ENCODE measurements around the gene NEK11.
"Not testable (repeated sequence)": the region's sequence is repeated elsewhere in the genome, so short reads cannot be mapped to it uniquely, and the experiment has no call there.

The NEK11 gene

DNA sequence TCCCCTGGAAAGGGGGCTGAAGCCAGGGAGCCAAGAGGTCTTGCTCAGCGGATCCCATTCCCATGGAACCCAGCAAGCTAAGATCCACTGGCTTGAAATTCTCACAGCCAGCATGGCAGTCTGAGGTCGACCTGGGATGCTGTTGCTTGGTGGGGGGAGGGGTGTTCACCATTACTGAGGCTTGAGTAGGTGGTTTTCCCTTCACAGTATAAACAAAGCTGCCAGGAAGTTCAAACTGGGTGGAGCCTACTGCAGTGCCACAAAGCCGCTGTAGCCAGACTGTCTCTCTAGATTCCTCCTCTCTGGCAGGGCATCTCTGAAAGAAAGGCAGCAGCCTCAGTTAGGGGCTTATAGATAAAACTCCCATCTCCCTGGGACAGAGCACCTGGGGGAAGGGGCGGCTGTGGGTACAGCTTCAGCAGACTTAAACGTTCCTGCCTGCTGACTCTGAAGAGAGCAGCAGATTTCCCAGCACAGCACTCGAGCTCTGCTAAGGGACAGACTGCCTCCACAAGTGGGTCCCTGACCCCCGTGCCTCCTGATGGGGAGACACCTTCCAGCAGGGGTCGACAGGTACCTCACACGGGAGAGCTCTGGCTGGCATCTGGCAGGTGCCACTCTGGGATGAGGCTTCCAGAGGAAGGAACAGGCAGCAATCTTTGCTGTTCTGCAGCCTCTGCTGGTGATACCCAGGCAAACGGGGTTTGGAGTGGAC is 15.8 kb downstream of the NEK11 start:
- not testable (repeated sequence) for DNase-seq (ENCODE audit: low read depth in 2 of 2, low spot score in 1 of 2)

DNA sequence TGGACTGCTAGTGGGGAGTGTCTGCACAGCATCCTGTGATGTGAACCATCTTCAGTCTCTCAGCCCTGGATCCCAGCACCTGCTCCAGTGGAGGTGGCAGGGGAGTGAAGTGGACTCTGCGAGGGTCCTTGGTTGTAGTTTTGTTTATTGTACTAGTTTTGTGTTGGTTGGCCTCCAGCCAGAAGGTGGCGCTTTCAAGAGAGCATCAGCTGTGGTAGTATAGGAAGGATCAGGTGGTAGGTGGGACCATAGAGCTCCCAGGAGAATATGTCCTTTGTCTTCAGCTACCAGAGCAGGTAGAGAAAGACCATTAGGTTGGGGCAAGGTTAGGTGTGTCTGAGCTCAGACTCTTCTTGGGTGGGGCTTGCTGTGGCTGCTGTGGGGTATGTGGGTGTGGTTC is 20.9 kb downstream of the NEK11 start:
- DNase-seq (ENCODE audit: low read depth in 2 of 2, low spot score in 1 of 2): no peak

- no peak for DNase-seq (ENCODE audit: low read depth in 2 of 2, low spot score in 1 of 2)
Measured at GRCh38 chr3:131048030-131048429, 21.4 kb downstream of the NEK11 start.

- no peak for DNase-seq (ENCODE audit: low read depth in 2 of 2, low spot score in 1 of 2)
Measured at GRCh38 chr3:131050001-131050400, 23.3 kb downstream of the NEK11 start.

DNA sequence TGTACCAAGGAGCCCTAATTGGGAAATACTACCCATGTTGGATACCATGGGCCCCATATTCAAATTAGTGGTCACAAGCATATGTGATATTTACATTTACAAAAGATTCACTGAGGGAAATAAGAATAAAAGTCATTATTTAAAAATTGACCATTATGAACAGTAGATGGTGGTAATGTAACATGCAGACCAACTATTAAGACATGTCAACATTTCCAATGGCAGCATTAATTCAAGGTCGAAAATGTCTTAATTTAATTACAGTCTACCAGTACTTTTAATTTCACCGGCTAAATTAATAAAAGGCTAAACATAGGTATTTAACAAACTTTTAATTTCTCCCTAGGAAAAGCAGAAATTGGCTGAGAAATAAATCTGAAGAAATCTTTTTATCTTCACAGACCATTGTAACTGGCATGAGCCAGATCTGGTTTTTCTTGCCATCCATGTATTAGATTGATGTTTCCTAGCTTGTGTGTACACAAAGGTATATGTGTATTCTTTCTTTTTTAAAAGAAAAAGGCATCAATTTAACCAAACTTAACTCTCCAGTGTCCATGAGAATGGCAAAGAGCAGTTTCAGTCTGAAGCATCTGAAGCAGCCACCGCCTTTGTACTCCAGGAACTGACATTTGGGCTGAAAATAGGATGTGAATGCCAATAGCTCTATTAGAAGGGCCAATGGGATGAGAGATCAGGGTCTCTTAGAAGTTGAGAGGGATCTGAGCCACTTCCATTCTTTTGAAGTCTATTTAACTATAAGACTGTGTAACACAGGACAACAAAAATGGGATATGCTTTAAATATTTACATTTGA is 26.6 kb downstream of the NEK11 start:
- no peak for DNase-seq (ENCODE audit: low read depth in 2 of 2, low spot score in 1 of 2)

GRCh38 chr3:131067983-131068382 is 41.3 kb downstream of the NEK11 start:
- DNase-seq (ENCODE audit: low read depth in 2 of 2, low spot score in 1 of 2): no peak

GRCh38 chr3:131072099-131072559 is 45.5 kb downstream of the NEK11 start:
- no peak for DNase-seq (ENCODE audit: low read depth in 2 of 2, low spot score in 1 of 2)

- no peak for DNase-seq (ENCODE audit: low read depth in 2 of 2, low spot score in 1 of 2)
Measured at GRCh38 chr3:131072845-131073244, 46.2 kb downstream of the NEK11 start.

DNA sequence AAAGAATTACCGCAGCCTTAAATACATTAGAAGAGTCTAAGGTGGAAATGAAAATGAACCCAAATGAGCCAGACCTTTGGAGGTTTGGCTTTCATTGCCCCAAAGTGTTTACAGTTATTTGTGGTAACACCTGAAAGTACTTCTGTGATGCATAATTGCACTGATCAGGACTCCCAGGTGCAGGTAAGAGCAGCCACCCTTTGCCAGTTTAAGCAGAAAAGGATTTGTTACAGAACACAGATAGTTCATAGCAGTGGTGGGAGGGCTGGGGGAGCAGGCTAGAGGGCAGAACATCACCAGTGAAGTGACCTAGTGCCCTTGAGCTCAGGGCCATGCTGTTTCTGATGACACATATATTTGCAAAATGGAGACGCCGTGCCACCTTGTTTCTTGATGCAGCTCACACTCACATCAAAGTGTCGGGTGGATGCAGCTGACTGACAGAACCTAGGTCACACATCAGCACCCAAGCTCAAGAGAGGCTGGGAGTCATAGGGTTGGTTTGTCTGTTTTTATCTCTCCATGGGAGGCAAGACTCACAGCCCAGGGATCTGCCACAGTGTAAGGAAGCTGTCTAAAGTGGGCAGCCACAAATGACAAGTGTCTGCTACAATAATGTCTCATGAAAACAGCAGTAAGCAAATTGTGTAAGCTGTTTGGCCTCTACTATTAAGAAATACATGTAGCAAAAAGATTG is 49.1 kb downstream of the NEK11 start:
- DNase-seq (ENCODE audit: low read depth in 2 of 2, low spot score in 1 of 2): no peak

GRCh38 chr3:131077904-131078303 is 51.2 kb downstream of the NEK11 start:
- DNase-seq (ENCODE audit: low read depth in 2 of 2, low spot score in 1 of 2): no peak

- no peak for DNase-seq (ENCODE audit: low read depth in 2 of 2, low spot score in 1 of 2)
Measured at GRCh38 chr3:131079086-131079485, 52.4 kb downstream of the NEK11 start.

- no peak for DNase-seq (ENCODE audit: low read depth in 2 of 2, low spot score in 1 of 2)
Measured at GRCh38 chr3:131081224-131081623, 54.5 kb downstream of the NEK11 start.

GRCh38 chr3:131082246-131082645 is 55.6 kb downstream of the NEK11 start:
- DNase-seq (ENCODE audit: low read depth in 2 of 2, low spot score in 1 of 2): no peak

GRCh38 chr3:131082871-131083863 is 56.5 kb downstream of the NEK11 start:
- no peak for DNase-seq (ENCODE audit: low read depth in 2 of 2, low spot score in 1 of 2)

GRCh38 chr3:131091768-131092167 is 65.1 kb downstream of the NEK11 start:
- DNase-seq (ENCODE audit: low read depth in 2 of 2, low spot score in 1 of 2): no peak

DNA sequence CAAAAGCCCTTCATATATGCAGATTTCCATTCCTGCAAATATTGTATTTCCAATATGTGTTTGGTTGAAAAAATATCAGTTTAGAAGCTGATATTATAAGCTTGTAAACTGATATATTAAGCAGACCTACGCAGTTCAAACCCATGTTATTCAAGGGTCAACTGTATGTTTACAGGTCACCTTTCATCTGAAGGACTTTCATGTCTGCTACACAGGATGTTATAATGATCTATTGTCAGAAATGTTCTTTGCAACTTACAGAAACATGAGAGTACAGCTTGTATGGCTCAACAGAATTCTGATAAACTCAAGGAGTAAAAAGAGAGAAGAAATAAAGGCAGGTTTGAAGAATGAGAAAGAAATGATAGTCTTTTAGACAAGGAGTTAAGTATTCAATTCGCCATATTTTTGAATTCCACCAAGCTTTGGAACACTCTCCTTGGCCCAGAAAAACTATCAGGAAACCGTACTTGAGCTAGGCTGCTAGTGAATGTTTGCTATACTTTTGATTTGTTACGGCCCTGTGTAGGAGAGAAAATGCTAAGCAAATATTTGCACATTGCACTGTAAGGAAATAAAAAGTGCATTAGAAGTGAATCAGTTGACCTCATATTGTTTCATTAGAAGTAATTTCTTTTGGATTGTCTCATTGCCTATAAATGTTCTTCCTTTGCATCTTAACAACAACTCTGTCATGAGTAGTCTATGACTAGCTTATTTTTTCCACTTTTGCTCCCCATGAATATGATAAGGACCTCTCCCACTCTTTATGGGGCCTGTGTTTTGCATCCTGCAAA is 81.2 kb downstream of the NEK11 start:
- DNase-seq (ENCODE audit: low read depth in 2 of 2, low spot score in 1 of 2): no peak

DNA sequence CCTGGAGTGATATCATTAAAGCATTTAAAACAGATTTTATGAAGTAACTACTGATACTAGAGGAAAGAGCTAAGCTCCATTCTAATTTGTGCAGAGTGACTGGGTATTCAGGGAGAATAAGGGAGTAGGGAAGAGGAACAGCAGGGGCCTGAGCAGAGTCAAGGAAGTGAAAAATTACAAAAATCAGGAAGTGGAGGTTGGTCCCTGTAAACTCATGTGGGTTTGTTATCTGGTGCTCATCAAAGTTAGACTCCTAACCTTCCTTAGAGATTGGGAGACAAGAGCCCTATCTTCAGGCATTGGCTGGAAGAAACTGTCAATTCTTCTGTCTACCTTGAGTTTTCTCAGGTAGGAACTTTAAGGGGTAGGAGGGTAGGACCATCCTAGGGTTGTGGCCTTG is 82.5 kb downstream of the NEK11 start:
- DNase-seq (ENCODE audit: low read depth in 2 of 2, low spot score in 1 of 2): no peak

DNA sequence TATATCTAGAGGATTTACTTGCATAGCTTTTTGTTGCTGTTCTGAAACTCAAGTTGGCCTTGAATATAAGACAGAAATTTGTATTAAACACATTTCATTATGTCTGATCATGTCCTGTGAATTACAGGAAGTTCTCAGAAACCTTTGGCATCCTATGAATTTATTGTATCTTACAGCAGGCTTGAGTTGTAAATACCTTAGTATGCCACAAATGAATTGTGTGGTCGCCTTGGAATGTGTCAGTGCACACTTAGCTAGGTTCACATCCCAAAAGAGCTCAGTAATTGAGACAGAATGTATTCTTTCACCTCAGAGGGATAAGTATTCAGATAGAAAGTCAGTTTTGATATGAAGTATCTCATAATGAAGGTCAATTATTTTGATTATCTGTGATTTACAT is 83.4 kb downstream of the NEK11 start:
- DNase-seq (ENCODE audit: low read depth in 2 of 2, low spot score in 1 of 2): no peak

DNA sequence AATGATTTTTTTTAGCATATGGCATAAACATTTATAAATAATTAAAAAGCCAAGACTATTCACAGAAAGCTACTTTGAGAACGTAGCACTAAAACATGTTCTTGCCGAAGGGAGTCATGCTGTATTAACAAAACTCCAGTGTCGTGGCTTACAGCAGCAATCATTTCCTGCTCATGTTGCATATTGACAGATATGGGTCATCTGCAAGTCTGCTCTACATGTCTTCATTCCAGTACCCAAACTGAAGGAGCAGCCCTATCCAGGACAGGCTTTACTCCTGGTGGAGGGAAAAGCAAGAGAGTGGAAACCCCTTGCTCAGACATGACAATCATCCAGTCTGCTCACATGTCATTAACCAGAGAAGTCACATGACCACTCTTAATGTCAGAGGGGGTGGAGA is 87.6 kb downstream of the NEK11 start:
- DNase-seq (ENCODE audit: low read depth in 2 of 2, low spot score in 1 of 2): no peak

DNA sequence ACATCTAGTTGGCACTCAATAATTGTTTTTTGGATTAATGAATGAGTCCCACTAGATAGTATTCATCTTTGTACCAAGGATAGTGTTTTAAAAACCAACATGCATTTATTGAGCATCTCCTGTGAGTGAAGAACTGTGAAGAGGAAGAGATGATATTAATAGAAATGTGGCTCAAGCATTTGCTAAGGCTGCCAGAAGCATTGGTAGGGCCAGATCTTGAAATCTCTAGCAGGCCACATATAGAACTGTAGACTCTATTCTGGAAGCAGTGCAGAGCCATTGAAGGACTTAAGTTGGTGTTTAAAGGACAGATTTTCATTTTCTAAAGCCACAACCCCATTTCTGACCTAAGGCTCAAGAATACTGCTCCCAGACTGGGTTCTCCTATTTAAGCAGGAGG is 99.0 kb downstream of the NEK11 start:
- no peak for DNase-seq (ENCODE audit: low read depth in 2 of 2, low spot score in 1 of 2)

Data from stimulated activated CD8-positive, alpha-beta memory T cell treated with anti-CD3 and anti-CD28 coated beads, Interleukin-4, amount 100 ng/mL, for 4 hours (primary cell).